ENCODE results near the gene ARHGEF3.

The ARHGEF3 gene

GRCh38 chr3:56822501-56822900 is 20.8 kb upstream of the ARHGEF3 start:
- no peak for DNase-seq

GRCh38 chr3:56819016-56819809 is 17.5 kb upstream of the ARHGEF3 start:
- no peak for DNase-seq

- DNase-seq: no peak
Measured at GRCh38 chr3:56818156-56818985, 16.6 kb upstream of the ARHGEF3 start.

- DNase-seq: no peak
Measured at GRCh38 chr3:56817646-56818045, 15.9 kb upstream of the ARHGEF3 start.

GRCh38 chr3:56816061-56816460 is 14.3 kb upstream of the ARHGEF3 start:
- no peak for DNase-seq

- DNase-seq: no peak
Measured at GRCh38 chr3:56815589-56815988, 13.8 kb upstream of the ARHGEF3 start.

- no peak for DNase-seq
Measured at GRCh38 chr3:56813653-56813960, 11.9 kb upstream of the ARHGEF3 start.

GRCh38 chr3:56812754-56813652 is 11.3 kb upstream of the ARHGEF3 start:
- no peak for DNase-seq

- no peak for DNase-seq
Measured at GRCh38 chr3:56811546-56812202, 9.9 kb upstream of the ARHGEF3 start.

- DNase-seq: no peak
Measured at GRCh38 chr3:56810577-56811545, 9.1 kb upstream of the ARHGEF3 start.

- no peak for DNase-seq
Measured at GRCh38 chr3:56806407-56806806, 4.7 kb upstream of the ARHGEF3 start.

GRCh38 chr3:56802790-56803189 is 1.0 kb upstream of the ARHGEF3 start:
- DNase-seq: no peak

GRCh38 chr3:56802378-56802745 is 613 bp upstream of the ARHGEF3 start:
- DNase-seq: no peak

- no peak for DNase-seq
Measured at GRCh38 chr3:56800832-56801661, 702 bp downstream of the ARHGEF3 start.

- peak; percentile 65 for DNase-seq
Measured at GRCh38 chr3:56800130-56800831, 1.5 kb downstream of the ARHGEF3 start.

- DNase-seq: peak; percentile 78
Measured at GRCh38 chr3:56799251-56799882, 2.4 kb downstream of the ARHGEF3 start.

- no peak for DNase-seq
Measured at GRCh38 chr3:56796996-56797395, 4.8 kb downstream of the ARHGEF3 start.

GRCh38 chr3:56796202-56796601 is 5.5 kb downstream of the ARHGEF3 start:
- DNase-seq: peak; percentile 44

- no peak for DNase-seq
Measured at GRCh38 chr3:56795829-56796185, 5.9 kb downstream of the ARHGEF3 start.
